ENCODE measurements around the gene SLC49A3. TPM values are rescaled to one million over a fixed set of nuclear protein-coding genes. Genes with fewer than 3 reads are reported as not detected.
A peak's percentile ranks its signal among the peaks of the same experiment; 100 is the strongest.

Gene SLC49A3
- total and polyA plus RNA-seq, 2 experiments from 2014 or later: 12.2 to 12.8 TPM

DNA sequence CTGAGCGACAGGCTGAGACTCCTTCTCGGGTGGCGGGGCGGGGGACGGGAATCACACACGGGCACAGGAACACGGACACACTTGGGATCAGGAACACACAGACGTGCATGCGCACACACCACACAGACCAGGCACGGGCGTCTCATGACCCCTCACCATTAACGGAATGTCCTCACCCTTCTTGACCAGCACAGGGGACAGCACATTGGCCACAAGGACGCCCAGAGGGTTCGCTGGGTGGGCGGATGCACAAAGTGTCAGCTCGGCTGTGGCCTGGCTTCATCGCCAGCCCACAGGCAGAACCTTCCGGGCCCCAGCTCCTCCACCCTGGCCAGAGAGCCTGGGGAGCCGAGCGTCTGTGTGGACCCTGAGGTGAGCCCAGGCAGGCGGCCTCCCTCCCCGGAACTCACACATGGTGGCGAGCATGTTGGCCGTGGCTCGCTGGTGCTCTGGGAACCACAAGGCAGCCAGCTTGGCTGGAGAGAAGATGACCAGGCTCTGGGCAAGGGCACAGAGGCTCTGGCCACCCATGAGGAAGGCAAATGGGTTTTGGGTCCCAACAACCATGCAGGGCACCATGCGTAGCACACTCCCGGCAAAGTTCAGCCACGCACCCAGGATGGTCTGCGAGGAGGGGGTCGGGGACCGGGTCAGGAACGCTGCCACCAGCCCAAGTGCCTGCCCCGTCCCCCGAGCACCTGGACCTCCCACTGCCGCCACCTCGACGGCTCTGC is 3.1 kb downstream of the SLC49A3 start:
- Histone ChIP-seq H3K4me3 (no peak overlapping the region), H3K27me3 (no peaks in the 10 kb centered on the region), H3K9me3 (ENCODE audit: low read depth) (no peaks in the 10 kb centered on the region), H3K27ac (no peak overlapping the region), H4K20me1 (ENCODE audit: insufficient read depth, poor library complexity, severe bottlenecking) (no peaks in the 10 kb centered on the region), H3K36me3 (replicated peaks; ENCODE audit: insufficient read depth, low read depth) (no peaks in the 10 kb centered on the region), H3K4me1 (ENCODE audit: insufficient read depth) (peaks cover 37% of the 10 kb centered on the region), H3K4me2 (no peak overlapping the region), H2AFZ (no peak overlapping the region), H3K79me2 (no peaks in the 10 kb centered on the region), H3K9me2 (replicated peaks; ENCODE audit: insufficient read depth) (no peaks in the 10 kb centered on the region)
- no peak for DNase-seq (ENCODE audit: low spot score)
- TF ChIP-seq EZH2phosphoT487 (IDR thresholded peaks at IDR 0.05; ENCODE audit: low read depth, severe bottlenecking, unreplicated experiment): no peak
- TF ChIP-seq, protein P1, sequence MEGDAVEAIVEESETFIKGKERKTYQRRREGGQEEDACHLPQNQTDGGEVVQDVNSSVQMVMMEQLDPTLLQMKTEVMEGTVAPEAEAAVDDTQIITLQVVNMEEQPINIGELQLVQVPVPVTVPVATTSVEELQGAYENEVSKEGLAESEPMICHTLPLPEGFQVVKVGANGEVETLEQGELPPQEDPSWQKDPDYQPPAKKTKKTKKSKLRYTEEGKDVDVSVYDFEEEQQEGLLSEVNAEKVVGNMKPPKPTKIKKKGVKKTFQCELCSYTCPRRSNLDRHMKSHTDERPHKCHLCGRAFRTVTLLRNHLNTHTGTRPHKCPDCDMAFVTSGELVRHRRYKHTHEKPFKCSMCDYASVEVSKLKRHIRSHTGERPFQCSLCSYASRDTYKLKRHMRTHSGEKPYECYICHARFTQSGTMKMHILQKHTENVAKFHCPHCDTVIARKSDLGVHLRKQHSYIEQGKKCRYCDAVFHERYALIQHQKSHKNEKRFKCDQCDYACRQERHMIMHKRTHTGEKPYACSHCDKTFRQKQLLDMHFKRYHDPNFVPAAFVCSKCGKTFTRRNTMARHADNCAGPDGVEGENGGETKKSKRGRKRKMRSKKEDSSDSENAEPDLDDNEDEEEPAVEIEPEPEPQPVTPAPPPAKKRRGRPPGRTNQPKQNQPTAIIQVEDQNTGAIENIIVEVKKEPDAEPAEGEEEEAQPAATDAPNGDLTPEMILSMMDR (IDR thresholded peaks at IDR 0.05; ENCODE audit: poor library complexity): no peak
- TF ChIP-seq EZH2 (IDR thresholded peaks at IDR 0.05; ENCODE audit: borderline replicate concordance): no peak
- WGBS (ENCODE audit: low lambda C conversion rate, missing lambda C conversion rate): 95% methylated on average over 37 of the region's 37 CpGs

- Histone ChIP-seq H3K36me3 (replicated peaks; ENCODE audit: insufficient read depth, low read depth) (no peaks in the 10 kb centered on the region), H3K4me2 (no peak overlapping the region), H3K9me3 (ENCODE audit: low read depth) (no peaks in the 10 kb centered on the region), H2AFZ (no peak overlapping the region), H4K20me1 (ENCODE audit: insufficient read depth, poor library complexity, severe bottlenecking) (no peaks in the 10 kb centered on the region), H3K79me2 (no peaks in the 10 kb centered on the region), H3K4me3 (no peak overlapping the region), H3K4me1 (ENCODE audit: insufficient read depth) (peaks cover 41% of the 10 kb centered on the region), H3K9me2 (replicated peaks; ENCODE audit: insufficient read depth) (no peaks in the 10 kb centered on the region), H3K27me3 (no peaks in the 10 kb centered on the region), H3K27ac (no peak overlapping the region)
- no peak for DNase-seq (ENCODE audit: low spot score)
- TF ChIP-seq, protein P1 (IDR thresholded peaks at IDR 0.05; ENCODE audit: poor library complexity): no peak
- no peak for TF ChIP-seq EZH2 (IDR thresholded peaks at IDR 0.05; ENCODE audit: borderline replicate concordance)
- TF ChIP-seq EZH2phosphoT487 (IDR thresholded peaks at IDR 0.05; ENCODE audit: low read depth, severe bottlenecking, unreplicated experiment): no peak
- WGBS (ENCODE audit: low lambda C conversion rate, missing lambda C conversion rate): 91% methylated on average over 15 of the region's 21 CpGs
Measured at GRCh38 chr4:684623-685327, 4.2 kb downstream of the SLC49A3 start.

- peaks cover 34% of the 10 kb centered on the region for H3K4me1 ChIP-seq (ENCODE audit: insufficient read depth)
- no peak overlapping the region for H3K27ac ChIP-seq
- H4K20me1 ChIP-seq (ENCODE audit: insufficient read depth, poor library complexity, severe bottlenecking): no peaks in the 10 kb centered on the region
- WGBS (ENCODE audit: low lambda C conversion rate, missing lambda C conversion rate): 63% methylated on average over 18 of the region's 19 CpGs
- H3K4me3 ChIP-seq: no peak overlapping the region
- H3K4me2 ChIP-seq: no peak overlapping the region
- no peak overlapping the region for H2AFZ ChIP-seq
- H3K27me3 ChIP-seq: no peaks in the 10 kb centered on the region
- H3K36me3 ChIP-seq (replicated peaks; ENCODE audit: insufficient read depth, low read depth): no peaks in the 10 kb centered on the region
- H3K79me2 ChIP-seq: no peaks in the 10 kb centered on the region
- DNase-seq (ENCODE audit: low spot score): peak; percentile 85
- H3K9me3 ChIP-seq (ENCODE audit: low read depth): no peaks in the 10 kb centered on the region
- H3K9me2 ChIP-seq (replicated peaks; ENCODE audit: insufficient read depth): no peaks in the 10 kb centered on the region
- TF ChIP-seq, protein P1 (IDR thresholded peaks at IDR 0.05; ENCODE audit: poor library complexity): peak; percentile 61
- TF ChIP-seq EZH2 (IDR thresholded peaks at IDR 0.05; ENCODE audit: borderline replicate concordance) (no peak), EZH2phosphoT487 (IDR thresholded peaks at IDR 0.05; ENCODE audit: low read depth, severe bottlenecking, unreplicated experiment) (no peak)
Measured at GRCh38 chr4:683982-684622, 4.8 kb downstream of the SLC49A3 start.
